ENCODE results near the gene MRPL20. TPM values are rescaled to one million over a fixed set of nuclear protein-coding genes. Genes with fewer than 3 reads are reported as not detected.

MRPL20 gene
- total and polyA plus RNA-seq, 9 of the 15 experiments (the other 6 are each of a cell fraction or from before 2014, with no cell fraction given), result 180 to 671 (median 229) TPM

DNA sequence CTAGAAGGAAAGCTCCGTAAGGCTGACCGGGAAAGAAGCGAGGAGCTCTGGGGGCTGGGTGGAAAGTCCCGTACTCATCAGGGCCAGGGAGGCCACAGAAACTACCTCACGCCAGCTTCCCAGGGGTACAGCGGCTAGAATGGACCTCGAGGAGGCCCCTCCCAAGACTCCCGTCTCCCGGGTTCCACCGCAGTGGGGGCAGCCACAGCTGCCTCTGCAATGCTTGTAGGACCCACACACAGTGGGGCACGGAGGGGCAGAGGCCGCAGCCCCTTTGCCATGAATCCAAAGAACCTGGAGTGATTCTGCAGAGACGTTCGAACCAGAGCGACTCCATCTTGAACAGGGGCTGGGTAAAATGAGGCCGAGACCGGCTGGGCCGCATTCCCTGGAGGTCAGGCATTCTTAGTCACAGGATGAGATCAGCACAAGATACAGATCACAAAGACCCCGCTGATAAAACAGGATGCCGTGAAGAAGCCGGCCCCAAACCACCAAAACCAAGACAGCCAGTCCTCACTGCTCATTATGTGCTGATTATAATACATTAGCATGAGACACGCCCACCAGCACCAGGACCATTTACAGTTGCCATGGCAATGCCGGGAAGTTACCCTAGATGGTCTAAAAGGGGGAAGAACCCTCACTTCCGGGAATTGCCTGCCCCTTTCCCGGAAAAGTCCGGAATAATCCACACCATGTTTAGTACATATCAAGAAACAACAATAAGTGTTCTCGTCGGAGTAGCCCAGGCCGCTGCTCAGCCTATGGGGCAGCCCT, 15.6 kb upstream of the MRPL20 start (continued):
- no peak for TF ChIP-seq TCF7 (IDR thresholded peaks at IDR 0.05; ENCODE audit: borderline replicate concordance)
- TF ChIP-seq PHF8 (IDR thresholded peaks at IDR 0.05; ENCODE audit: borderline replicate concordance, low read length), result no peak
- no peak for TF ChIP-seq SMC3 (conservative IDR thresholded peaks at IDR 0.05; ENCODE audit: insufficient read depth, low read depth, low read length)
- TF ChIP-seq NCOA1 (IDR thresholded peaks at IDR 0.05; ENCODE audit: low read depth), result no peak
- TF ChIP-seq THRAP3 (IDR thresholded peaks at IDR 0.05; ENCODE audit: borderline replicate concordance), result no peak
- TF ChIP-seq RCOR1 (IDR thresholded peaks at IDR 0.05; ENCODE audit: borderline replicate concordance in 1 of 2, low read depth in 2 of 2, low read length in 2 of 2), result no peak
- TF ChIP-seq TRIM25 (IDR thresholded peaks at IDR 0.05; ENCODE audit: borderline replicate concordance), result no peak
- no peak for TF ChIP-seq JUNB (CRISPR knock-in tag; conservative IDR thresholded peaks at IDR 0.05)
- TF ChIP-seq CTBP1 (IDR thresholded peaks at IDR 0.05; ENCODE audit: borderline replicate concordance), result 0 out of 2 replicates have a peak, but pooled peaks have one; percentile 15
- TF ChIP-seq BRD4 (IDR thresholded peaks at IDR 0.05), result no peak
- TF ChIP-seq ZNF766 (CRISPR knock-in tag; conservative IDR thresholded peaks at IDR 0.05), result peak; percentile 76
- TF ChIP-seq SMARCA5 (IDR thresholded peaks at IDR 0.05), result no peak
- TF ChIP-seq RAD51 (IDR thresholded peaks at IDR 0.05; ENCODE audit: borderline replicate concordance, low read depth), result no peak
- no peak for TF ChIP-seq ILF3 (IDR thresholded peaks at IDR 0.05; ENCODE audit: borderline replicate concordance)
- TF ChIP-seq, protein P1, sequence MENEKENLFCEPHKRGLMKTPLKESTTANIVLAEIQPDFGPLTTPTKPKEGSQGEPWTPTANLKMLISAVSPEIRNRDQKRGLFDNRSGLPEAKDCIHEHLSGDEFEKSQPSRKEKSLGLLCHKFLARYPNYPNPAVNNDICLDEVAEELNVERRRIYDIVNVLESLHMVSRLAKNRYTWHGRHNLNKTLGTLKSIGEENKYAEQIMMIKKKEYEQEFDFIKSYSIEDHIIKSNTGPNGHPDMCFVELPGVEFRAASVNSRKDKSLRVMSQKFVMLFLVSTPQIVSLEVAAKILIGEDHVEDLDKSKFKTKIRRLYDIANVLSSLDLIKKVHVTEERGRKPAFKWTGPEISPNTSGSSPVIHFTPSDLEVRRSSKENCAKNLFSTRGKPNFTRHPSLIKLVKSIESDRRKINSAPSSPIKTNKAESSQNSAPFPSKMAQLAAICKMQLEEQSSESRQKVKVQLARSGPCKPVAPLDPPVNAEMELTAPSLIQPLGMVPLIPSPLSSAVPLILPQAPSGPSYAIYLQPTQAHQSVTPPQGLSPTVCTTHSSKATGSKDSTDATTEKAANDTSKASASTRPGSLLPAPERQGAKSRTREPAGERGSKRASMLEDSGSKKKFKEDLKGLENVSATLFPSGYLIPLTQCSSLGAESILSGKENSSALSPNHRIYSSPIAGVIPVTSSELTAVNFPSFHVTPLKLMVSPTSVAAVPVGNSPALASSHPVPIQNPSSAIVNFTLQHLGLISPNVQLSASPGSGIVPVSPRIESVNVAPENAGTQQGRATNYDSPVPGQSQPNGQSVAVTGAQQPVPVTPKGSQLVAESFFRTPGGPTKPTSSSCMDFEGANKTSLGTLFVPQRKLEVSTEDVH (IDR thresholded peaks at IDR 0.05; ENCODE audit: low read depth, partially characterized antibody), result no peak
- TF ChIP-seq CXXC5 (CRISPR knock-in tag; IDR thresholded peaks at IDR 0.05), result peak; percentile 69
- TF ChIP-seq MXI1 (IDR thresholded peaks at IDR 0.05; ENCODE audit: low read depth, low read length), result peak; percentile 73
- no peak for TF ChIP-seq RFX7 (CRISPR knock-in tag; IDR thresholded peaks at IDR 0.05)
- TF ChIP-seq ZNF133 (CRISPR knock-in tag; IDR thresholded peaks at IDR 0.05), result no peak
- no peak for TF ChIP-seq POLR3G (IDR thresholded peaks at IDR 0.05; ENCODE audit: extremely low read depth, insufficient read length, insufficient replicate concordance)
- no peak for TF ChIP-seq PCBP2 (IDR thresholded peaks at IDR 0.05; ENCODE audit: low read depth, low read length, poor library complexity, severe bottlenecking)
- no peak for TF ChIP-seq NRF1 (conservative IDR thresholded peaks at IDR 0.05 in 1 of 2, IDR thresholded peaks at IDR 0.05 in 1 of 2)
